H1 (cell line): ENCODE data around the gene HJURP. TPM values are rescaled to one million over a fixed set of nuclear protein-coding genes. Genes with fewer than 3 reads are reported as not detected.

Source experiments
- CBX8 ChIP-seq: fragments of 300-800, 300-1000 bp; sonication (generic); IDR thresholded peaks from 2 replicates; pipeline ENCODE4 v1.7.1; 2016; ENCODE audit warnings: low read depth, low read length, borderline replicate concordance
- CHD2 ChIP-seq: IDR thresholded peaks from 2 replicates; pipeline ENCODE4 v1.6.1; 2012; ENCODE audit warnings: low read length, improper control_type of control experiment
- RBBP5 ChIP-seq: IDR thresholded peaks from 2 replicates; pipeline ENCODE4 v1.7.1; 2012; ENCODE audit warnings: low read depth, mild to moderate bottlenecking, inconsistent platforms, low read length, moderate library complexity, borderline replicate concordance
- SIRT6 ChIP-seq: IDR thresholded peaks from one replicate; pipeline ENCODE4 v1.7.1; 2012; ENCODE audit warnings: low read length, inconsistent platforms
- SP1 ChIP-seq: IDR thresholded peaks from 2 replicates; pipeline ENCODE4 v1.6.1; 2011; ENCODE audit warnings: low read depth, low read length
- TAF7 ChIP-seq: optimal IDR thresholded peaks from 2 replicates; pipeline ENCODE3; 2011; ENCODE audit warnings: low read depth, mild to moderate bottlenecking, inconsistent platforms, low read length, moderate library complexity, borderline replicate concordance
- YY1 ChIP-seq: IDR thresholded peaks from 2 replicates; pipeline ENCODE4 v1.6.1; 2011; ENCODE audit warnings: low read depth, mild to moderate bottlenecking, low read length
- polyA plus RNA-seq, 7 experiments: library from polyadenylated mRNA; depleted of rRNA in 3 of 7; stranded (reverse) in 5 of 7; unstranded in 2 of 7; fragments of >200 nt in 5 of 7; fragments of 200-250 nt in 2 of 7; gene quantifications; 1 replicate in 5 of 7; 2 replicates in 1 of 7; 4 replicates in 1 of 7; pipeline versions ENCODE4 v1.2.1 to v1.2.3, GENCODE V29; 2011 to 2013; ENCODE audit warnings: missing spikeins in 2 of 7, mixed read lengths in 2 of 7
- total RNA-seq: library from RNA; stranded (reverse); fragmentation: NEBNext Ultra II Directional; extraction: Animal tissue kit (Norgen Biotek cat#: 25700); gene quantifications from 2 replicates; pipeline ENCODE4 v1.2.1, GENCODE V29; 2021
- TF ChIP-seq, protein P1 (sequence below): IDR thresholded peaks from 2 replicates; pipeline ENCODE4 v1.6.1; 2012; ENCODE audit warnings: inconsistent platforms
- TF ChIP-seq, protein P2 (sequence below): IDR thresholded peaks from 2 replicates; pipeline ENCODE4 v1.6.1; 2012; ENCODE audit warnings: inconsistent platforms

Gene HJURP
- total and polyA plus RNA-seq, 2 of the 8 experiments (the other 6 are each of a cell fraction or from before 2014, with no cell fraction given) = 49.3 to 60.5 TPM

DNA sequence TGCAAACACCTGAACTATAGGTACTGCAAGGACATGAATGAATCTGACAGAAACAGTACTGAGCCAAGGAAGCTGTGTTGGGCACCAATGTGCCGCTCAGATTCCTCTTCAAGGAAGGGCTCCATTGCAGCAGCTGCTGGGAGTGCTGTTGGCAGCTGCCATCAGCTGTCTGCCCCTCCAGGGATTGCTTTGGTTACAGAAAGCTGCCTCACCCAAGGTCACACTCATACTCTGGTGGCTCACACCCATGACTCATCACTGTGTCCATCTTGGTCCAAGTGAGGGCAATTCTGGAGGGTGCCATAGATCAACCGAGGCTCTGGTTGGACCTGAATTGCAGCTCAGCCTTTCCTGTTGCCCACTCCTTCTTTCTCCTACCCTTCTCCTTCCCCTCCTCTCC is 38.5 kb upstream of the HJURP start (continued):
- no peak for TF ChIP-seq CHD2
- TF ChIP-seq, protein P1, sequence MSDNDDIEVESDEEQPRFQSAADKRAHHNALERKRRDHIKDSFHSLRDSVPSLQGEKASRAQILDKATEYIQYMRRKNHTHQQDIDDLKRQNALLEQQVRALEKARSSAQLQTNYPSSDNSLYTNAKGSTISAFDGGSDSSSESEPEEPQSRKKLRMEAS = no peak
- TF ChIP-seq SP1 = no peak
- TF ChIP-seq YY1 = no peak
- TF ChIP-seq CBX8 = no peak
- TF ChIP-seq, protein P2, sequence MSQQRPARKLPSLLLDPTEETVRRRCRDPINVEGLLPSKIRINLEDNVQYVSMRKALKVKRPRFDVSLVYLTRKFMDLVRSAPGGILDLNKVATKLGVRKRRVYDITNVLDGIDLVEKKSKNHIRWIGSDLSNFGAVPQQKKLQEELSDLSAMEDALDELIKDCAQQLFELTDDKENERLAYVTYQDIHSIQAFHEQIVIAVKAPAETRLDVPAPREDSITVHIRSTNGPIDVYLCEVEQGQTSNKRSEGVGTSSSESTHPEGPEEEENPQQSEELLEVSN = no peak
- TF ChIP-seq RBBP5 = no peak
- no peak for TF ChIP-seq SIRT6
- no peak for TF ChIP-seq TAF7
